ENCODE results near the gene COL18A1. TPM values are rescaled to one million over a fixed set of nuclear protein-coding genes. Genes with fewer than 3 reads are reported as not detected.

COL18A1 gene
- total and polyA plus RNA-seq, 2 of the 8 experiments (the other 6 are each of a cell fraction or from before 2014, with no cell fraction given) = 145 to 201 TPM

DNA sequence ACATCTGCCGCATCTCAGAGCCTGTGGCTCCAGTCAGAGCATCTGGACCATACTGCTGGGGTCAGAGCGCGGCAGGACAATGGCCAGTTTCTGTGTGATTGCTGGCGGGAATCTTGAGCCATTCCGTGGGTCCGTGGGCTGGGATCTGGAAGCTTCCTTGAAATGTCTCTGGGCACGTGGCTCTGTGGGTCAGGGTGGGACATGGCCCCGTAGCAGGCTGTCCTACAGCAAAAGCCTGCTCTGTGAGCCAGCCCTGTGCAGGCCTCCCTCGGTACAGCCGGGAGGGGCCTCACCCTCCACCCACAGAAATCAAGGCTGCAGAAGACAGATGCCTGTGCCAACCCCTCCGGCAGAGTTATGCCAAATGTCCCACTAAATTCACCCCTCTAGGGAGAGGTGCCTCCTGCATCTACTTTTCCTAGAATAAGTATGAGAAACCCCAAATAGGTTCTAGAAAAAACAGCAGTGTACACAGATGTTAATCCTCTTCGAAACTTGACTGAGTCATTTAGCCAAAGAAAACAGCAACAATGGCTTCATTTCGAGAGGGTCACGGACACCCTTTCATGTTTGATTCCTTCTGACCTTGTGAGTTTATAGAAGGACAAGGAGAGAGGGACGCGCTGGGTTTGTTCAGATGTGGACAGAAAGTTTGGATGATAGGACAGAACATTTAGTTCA, 27.8 kb downstream of the COL18A1 start (continued):
- TF ChIP-seq, protein P1, sequence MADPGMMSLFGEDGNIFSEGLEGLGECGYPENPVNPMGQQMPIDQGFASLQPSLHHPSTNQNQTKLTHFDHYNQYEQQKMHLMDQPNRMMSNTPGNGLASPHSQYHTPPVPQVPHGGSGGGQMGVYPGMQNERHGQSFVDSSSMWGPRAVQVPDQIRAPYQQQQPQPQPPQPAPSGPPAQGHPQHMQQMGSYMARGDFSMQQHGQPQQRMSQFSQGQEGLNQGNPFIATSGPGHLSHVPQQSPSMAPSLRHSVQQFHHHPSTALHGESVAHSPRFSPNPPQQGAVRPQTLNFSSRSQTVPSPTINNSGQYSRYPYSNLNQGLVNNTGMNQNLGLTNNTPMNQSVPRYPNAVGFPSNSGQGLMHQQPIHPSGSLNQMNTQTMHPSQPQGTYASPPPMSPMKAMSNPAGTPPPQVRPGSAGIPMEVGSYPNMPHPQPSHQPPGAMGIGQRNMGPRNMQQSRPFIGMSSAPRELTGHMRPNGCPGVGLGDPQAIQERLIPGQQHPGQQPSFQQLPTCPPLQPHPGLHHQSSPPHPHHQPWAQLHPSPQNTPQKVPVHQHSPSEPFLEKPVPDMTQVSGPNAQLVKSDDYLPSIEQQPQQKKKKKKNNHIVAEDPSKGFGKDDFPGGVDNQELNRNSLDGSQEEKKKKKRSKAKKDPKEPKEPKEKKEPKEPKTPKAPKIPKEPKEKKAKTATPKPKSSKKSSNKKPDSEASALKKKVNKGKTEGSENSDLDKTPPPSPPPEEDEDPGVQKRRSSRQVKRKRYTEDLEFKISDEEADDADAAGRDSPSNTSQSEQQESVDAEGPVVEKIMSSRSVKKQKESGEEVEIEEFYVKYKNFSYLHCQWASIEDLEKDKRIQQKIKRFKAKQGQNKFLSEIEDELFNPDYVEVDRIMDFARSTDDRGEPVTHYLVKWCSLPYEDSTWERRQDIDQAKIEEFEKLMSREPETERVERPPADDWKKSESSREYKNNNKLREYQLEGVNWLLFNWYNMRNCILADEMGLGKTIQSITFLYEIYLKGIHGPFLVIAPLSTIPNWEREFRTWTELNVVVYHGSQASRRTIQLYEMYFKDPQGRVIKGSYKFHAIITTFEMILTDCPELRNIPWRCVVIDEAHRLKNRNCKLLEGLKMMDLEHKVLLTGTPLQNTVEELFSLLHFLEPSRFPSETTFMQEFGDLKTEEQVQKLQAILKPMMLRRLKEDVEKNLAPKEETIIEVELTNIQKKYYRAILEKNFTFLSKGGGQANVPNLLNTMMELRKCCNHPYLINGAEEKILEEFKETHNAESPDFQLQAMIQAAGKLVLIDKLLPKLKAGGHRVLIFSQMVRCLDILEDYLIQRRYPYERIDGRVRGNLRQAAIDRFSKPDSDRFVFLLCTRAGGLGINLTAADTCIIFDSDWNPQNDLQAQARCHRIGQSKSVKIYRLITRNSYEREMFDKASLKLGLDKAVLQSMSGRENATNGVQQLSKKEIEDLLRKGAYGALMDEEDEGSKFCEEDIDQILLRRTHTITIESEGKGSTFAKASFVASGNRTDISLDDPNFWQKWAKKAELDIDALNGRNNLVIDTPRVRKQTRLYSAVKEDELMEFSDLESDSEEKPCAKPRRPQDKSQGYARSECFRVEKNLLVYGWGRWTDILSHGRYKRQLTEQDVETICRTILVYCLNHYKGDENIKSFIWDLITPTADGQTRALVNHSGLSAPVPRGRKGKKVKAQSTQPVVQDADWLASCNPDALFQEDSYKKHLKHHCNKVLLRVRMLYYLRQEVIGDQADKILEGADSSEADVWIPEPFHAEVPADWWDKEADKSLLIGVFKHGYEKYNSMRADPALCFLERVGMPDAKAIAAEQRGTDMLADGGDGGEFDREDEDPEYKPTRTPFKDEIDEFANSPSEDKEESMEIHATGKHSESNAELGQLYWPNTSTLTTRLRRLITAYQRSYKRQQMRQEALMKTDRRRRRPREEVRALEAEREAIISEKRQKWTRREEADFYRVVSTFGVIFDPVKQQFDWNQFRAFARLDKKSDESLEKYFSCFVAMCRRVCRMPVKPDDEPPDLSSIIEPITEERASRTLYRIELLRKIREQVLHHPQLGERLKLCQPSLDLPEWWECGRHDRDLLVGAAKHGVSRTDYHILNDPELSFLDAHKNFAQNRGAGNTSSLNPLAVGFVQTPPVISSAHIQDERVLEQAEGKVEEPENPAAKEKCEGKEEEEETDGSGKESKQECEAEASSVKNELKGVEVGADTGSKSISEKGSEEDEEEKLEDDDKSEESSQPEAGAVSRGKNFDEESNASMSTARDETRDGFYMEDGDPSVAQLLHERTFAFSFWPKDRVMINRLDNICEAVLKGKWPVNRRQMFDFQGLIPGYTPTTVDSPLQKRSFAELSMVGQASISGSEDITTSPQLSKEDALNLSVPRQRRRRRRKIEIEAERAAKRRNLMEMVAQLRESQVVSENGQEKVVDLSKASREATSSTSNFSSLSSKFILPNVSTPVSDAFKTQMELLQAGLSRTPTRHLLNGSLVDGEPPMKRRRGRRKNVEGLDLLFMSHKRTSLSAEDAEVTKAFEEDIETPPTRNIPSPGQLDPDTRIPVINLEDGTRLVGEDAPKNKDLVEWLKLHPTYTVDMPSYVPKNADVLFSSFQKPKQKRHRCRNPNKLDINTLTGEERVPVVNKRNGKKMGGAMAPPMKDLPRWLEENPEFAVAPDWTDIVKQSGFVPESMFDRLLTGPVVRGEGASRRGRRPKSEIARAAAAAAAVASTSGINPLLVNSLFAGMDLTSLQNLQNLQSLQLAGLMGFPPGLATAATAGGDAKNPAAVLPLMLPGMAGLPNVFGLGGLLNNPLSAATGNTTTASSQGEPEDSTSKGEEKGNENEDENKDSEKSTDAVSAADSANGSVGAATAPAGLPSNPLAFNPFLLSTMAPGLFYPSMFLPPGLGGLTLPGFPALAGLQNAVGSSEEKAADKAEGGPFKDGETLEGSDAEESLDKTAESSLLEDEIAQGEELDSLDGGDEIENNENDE (IDR thresholded peaks at IDR 0.05; ENCODE audit: insufficient replicate concordance, low read length) = no peak
- no peak for TF ChIP-seq CHD2 (IDR thresholded peaks at IDR 0.05; ENCODE audit: low read length)
- no peak for TF ChIP-seq CHD1 (IDR thresholded peaks at IDR 0.05; ENCODE audit: low read depth, low read length)
- TF ChIP-seq, protein P2, sequence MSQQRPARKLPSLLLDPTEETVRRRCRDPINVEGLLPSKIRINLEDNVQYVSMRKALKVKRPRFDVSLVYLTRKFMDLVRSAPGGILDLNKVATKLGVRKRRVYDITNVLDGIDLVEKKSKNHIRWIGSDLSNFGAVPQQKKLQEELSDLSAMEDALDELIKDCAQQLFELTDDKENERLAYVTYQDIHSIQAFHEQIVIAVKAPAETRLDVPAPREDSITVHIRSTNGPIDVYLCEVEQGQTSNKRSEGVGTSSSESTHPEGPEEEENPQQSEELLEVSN (IDR thresholded peaks at IDR 0.05) = no peak
- no peak for TF ChIP-seq CREB1 (IDR thresholded peaks at IDR 0.05)
- TF ChIP-seq CTBP2 (IDR thresholded peaks at IDR 0.05; ENCODE audit: borderline replicate concordance, insufficient read depth, insufficient read length, low read length) = no peak
- no peak for TF ChIP-seq SAP30 (IDR thresholded peaks at IDR 0.05; ENCODE audit: insufficient read depth, insufficient replicate concordance, low read length)

Measured in H1 (cell line).